Calu3 (cell line): ENCODE measurements around the gene NOL4L. TPM values are rescaled to one million over a fixed set of nuclear protein-coding genes. Genes with fewer than 3 reads are reported as not detected.
A peak's percentile ranks its signal among the peaks of the same experiment; 100 is the strongest.

Experiments
- BruUV-seq: library from RNA; stranded (reverse); fragments of 400-500 nt; replicated peaks from 2 replicates; lab custom pipeline; 2021; lab: Mats Ljungman, UMichigan
- CTCF ChIA-PET: fragments of 300-600 bp; sonication (Branson Sonifier 250); formaldehyde crosslinking; loops from one replicate; lab custom pipeline; 2022; ENCODE audit warnings: antibody characterized with exemption; lab: Charles Lee
- DNase-seq: peaks from one replicate; pipeline ENCODE4 v3.0.0; 2022
- H3K27ac Mint-ChIP-seq: one replicate; pipeline ENCODE4 v1.8.0; 2022; ENCODE audit warnings: mixed read lengths; ENCODE audit not compliant: unreplicated experiment
- H3K27me3 Mint-ChIP-seq: one replicate; pipeline ENCODE4 v1.8.0; 2022; ENCODE audit warnings: mixed read lengths; ENCODE audit not compliant: unreplicated experiment
- H3K36me3 Mint-ChIP-seq: one replicate; pipeline ENCODE4 v1.8.0; 2022; ENCODE audit warnings: mild to moderate bottlenecking, moderate library complexity, mixed read lengths; ENCODE audit not compliant: insufficient read depth, unreplicated experiment
- H3K4me1 Mint-ChIP-seq: one replicate; pipeline ENCODE4 v1.8.0; 2022; ENCODE audit warnings: mild to moderate bottlenecking, low read depth, mixed read lengths; ENCODE audit not compliant: unreplicated experiment
- H3K4me3 Mint-ChIP-seq: one replicate; pipeline ENCODE4 v1.8.0; 2022; ENCODE audit warnings: mild to moderate bottlenecking, low read depth, moderate library complexity, mixed read lengths; ENCODE audit not compliant: unreplicated experiment
- H3K9me3 Mint-ChIP-seq: one replicate; pipeline ENCODE4 v1.8.0; 2022; ENCODE audit warnings: low read depth, mixed read lengths; ENCODE audit not compliant: unreplicated experiment
- CTCF ChIP-seq: fragments of 200-600 bp; IDR thresholded peaks from one replicate; pipeline ENCODE4 v1.8.0; 2022; ENCODE audit warnings: antibody characterized with exemption; ENCODE audit not compliant: unreplicated experiment
- intact Hi-C: fragments of 100-400 bp; cut with micrococcal nuclease; formaldehyde crosslinking; loops from one replicate; pipeline ENCODE4 v1.10.0; 2022; ENCODE audit not compliant: unreplicated experiment
- total RNA-seq: library from RNA; stranded (reverse); gene quantifications from 2 replicates; pipeline ENCODE4 v1.2.3, GENCODE V29; 2022

The NOL4L gene
- total RNA-seq, 1 experiment from 2014 or later = 46.9 TPM

- TF ChIP-seq CTCF = no peak
- H3K27me3 Mint-ChIP-seq = no peaks in the 10 kb centered on the region
- H3K4me1 Mint-ChIP-seq = no peaks in the 10 kb centered on the region
- no TSS peak for BruUV-seq
- peaks cover 79% of the 10 kb centered on the region for H3K36me3 Mint-ChIP-seq
- no peak for DNase-seq
- H3K27ac Mint-ChIP-seq = no peak overlapping the region
- intact Hi-C loops = no loop called here
- H3K4me3 Mint-ChIP-seq = no peak overlapping the region
- CTCF ChIA-PET = interaction anchor here (1.6 kb wide), 1 partner anchor 34 kb away, joined by 7 read pairs; no protein-coding TSS in a partner anchor
- no peaks in the 10 kb centered on the region for H3K9me3 Mint-ChIP-seq
These were observed 134.6 kb downstream of the NOL4L start for GRCh38 chr20:32450484-32451061.

- TF ChIP-seq CTCF = no peak
- CTCF ChIA-PET = interaction anchor here (0.6 kb wide), 1 partner anchor 423 kb away, joined by 3 read pairs; no protein-coding TSS in a partner anchor
- no peaks in the 10 kb centered on the region for H3K9me3 Mint-ChIP-seq
- peaks cover 80% of the 10 kb centered on the region for H3K36me3 Mint-ChIP-seq
- intact Hi-C loops = no loop called here
- no peak for DNase-seq
- H3K27me3 Mint-ChIP-seq = no peaks in the 10 kb centered on the region
- no peaks in the 10 kb centered on the region for H3K4me1 Mint-ChIP-seq
- H3K27ac Mint-ChIP-seq = no peak overlapping the region
- H3K4me3 Mint-ChIP-seq = no peak overlapping the region
- no TSS peak for BruUV-seq
These were observed 135.2 kb downstream of the NOL4L start for GRCh38 chr20:32449890-32450401.

- intact Hi-C loops = no loop called here
- Mint-ChIP-seq H3K4me1 (no peaks in the 10 kb centered on the region), H3K27ac (peak overlapping the region; percentile 33), H3K9me3 (no peaks in the 10 kb centered on the region), H3K4me3 (no peak overlapping the region), H3K27me3 (no peaks in the 10 kb centered on the region), H3K36me3 (peaks cover 83% of the 10 kb centered on the region)
- no peak for TF ChIP-seq CTCF
- DNase-seq = no peak
- no TSS peak for BruUV-seq
- CTCF ChIA-PET = interaction anchor here (0.6 kb wide), 1 partner anchor 423 kb away, joined by 3 read pairs; no protein-coding TSS in a partner anchor
These were observed 135.9 kb downstream of the NOL4L start for GRCh38 chr20:32449057-32449889.

GRCh38 chr20:32448306-32449056, 136.7 kb downstream of the NOL4L start:
- intact Hi-C loops = no loop called here
- Mint-ChIP-seq H3K9me3 (no peaks in the 10 kb centered on the region), H3K27ac (peak overlapping the region; percentile 53), H3K4me1 (no peaks in the 10 kb centered on the region), H3K36me3 (peaks cover 82% of the 10 kb centered on the region), H3K4me3 (no peak overlapping the region), H3K27me3 (no peaks in the 10 kb centered on the region)
- CTCF ChIA-PET = no interaction called here
- no peak for TF ChIP-seq CTCF
- DNase-seq = no peak
- no TSS peak for BruUV-seq
